Measurements from ENCODE around the gene CYP20A1.
A peak's percentile ranks its signal among the peaks of the same experiment; 100 is the strongest.
"Not testable (repeated sequence)": the region's sequence is repeated elsewhere in the genome, so short reads cannot be mapped to it uniquely, and the experiment has no call there.

Gene CYP20A1

GRCh38 chr2:203327901-203328759 lies 89.3 kb downstream of the CYP20A1 start, which contains the start of gene ABI2:
TSS of gene ABI2 (plus strand) at chr2:203328394. CDS start at chr2:203328515, 121 bp downstream.
- TF ChIP-seq GATA1 (IDR thresholded peaks at IDR 0.05; ENCODE audit: low read depth, low read length), result no peak
- no peak for TF ChIP-seq POLR2A (IDR thresholded peaks at IDR 0.05; ENCODE audit: low read length)
- DNase-seq, result peak; percentile 80 to 86

GRCh38 chr2:203328760-203329540 lies 90.1 kb downstream of the CYP20A1 start:
- peak; percentile 63 to 74 for DNase-seq
- no peak for TF ChIP-seq POLR2A (IDR thresholded peaks at IDR 0.05; ENCODE audit: low read length)
- TF ChIP-seq GATA1 (IDR thresholded peaks at IDR 0.05; ENCODE audit: low read depth, low read length), result no peak

- no peak for TF ChIP-seq POLR2A (IDR thresholded peaks at IDR 0.05; ENCODE audit: low read length)
- peak in 1 of 2 experiments; percentile 30 for DNase-seq
Measured at GRCh38 chr2:203330434-203330833, 91.6 kb downstream of the CYP20A1 start.

- DNase-seq, result no peak
- TF ChIP-seq GATA1 (IDR thresholded peaks at IDR 0.05; ENCODE audit: low read depth, low read length) (no peak), POLR2A (IDR thresholded peaks at IDR 0.05; ENCODE audit: low read length) (no peak)
Measured at GRCh38 chr2:203338322-203338721, 99.5 kb downstream of the CYP20A1 start.

- no peak for DNase-seq
- TF ChIP-seq GATA1 (IDR thresholded peaks at IDR 0.05; ENCODE audit: low read depth, low read length), result no peak
- no peak for TF ChIP-seq POLR2A (IDR thresholded peaks at IDR 0.05; ENCODE audit: low read length)
Measured at GRCh38 chr2:203340791-203341487, 102.1 kb downstream of the CYP20A1 start.

GRCh38 chr2:203341741-203342310 lies 103.0 kb downstream of the CYP20A1 start:
- no peak for TF ChIP-seq GATA1 (IDR thresholded peaks at IDR 0.05; ENCODE audit: low read depth, low read length)
- TF ChIP-seq POLR2A (IDR thresholded peaks at IDR 0.05; ENCODE audit: low read length), result no peak
- DNase-seq, result no peak

- DNase-seq, result not testable (repeated sequence)
Measured at GRCh38 chr2:203342374-203342773, 103.6 kb downstream of the CYP20A1 start.

GRCh38 chr2:203344667-203345066 lies 105.8 kb downstream of the CYP20A1 start:
- no peak for TF ChIP-seq GATA1 (IDR thresholded peaks at IDR 0.05; ENCODE audit: low read depth, low read length)
- TF ChIP-seq POLR2A (IDR thresholded peaks at IDR 0.05; ENCODE audit: low read length), result no peak
- DNase-seq, result peak; percentile 5 to 16

GRCh38 chr2:203346612-203347011 lies 107.8 kb downstream of the CYP20A1 start:
- DNase-seq, result peak; percentile 66 to 72
- TF ChIP-seq POLR2A (IDR thresholded peaks at IDR 0.05; ENCODE audit: low read length) (no peak), GATA1 (IDR thresholded peaks at IDR 0.05; ENCODE audit: low read depth, low read length) (no peak)

GRCh38 chr2:203347375-203347774 lies 108.6 kb downstream of the CYP20A1 start:
- TF ChIP-seq POLR2A (IDR thresholded peaks at IDR 0.05; ENCODE audit: low read length) (peak; percentile 32), GATA1 (IDR thresholded peaks at IDR 0.05; ENCODE audit: low read depth, low read length) (peak; percentile 73)
- DNase-seq, result peak; percentile 93 to 97

- no peak for TF ChIP-seq GATA1 (IDR thresholded peaks at IDR 0.05; ENCODE audit: low read depth, low read length)
- TF ChIP-seq POLR2A (IDR thresholded peaks at IDR 0.05; ENCODE audit: low read length), result no peak
- no peak for DNase-seq
Measured at GRCh38 chr2:203352604-203353255, 113.9 kb downstream of the CYP20A1 start.

GRCh38 chr2:203354966-203355365 lies 116.1 kb downstream of the CYP20A1 start:
- TF ChIP-seq GATA1 (IDR thresholded peaks at IDR 0.05; ENCODE audit: low read depth, low read length) (no peak), POLR2A (IDR thresholded peaks at IDR 0.05; ENCODE audit: low read length) (no peak)
- no peak for DNase-seq

Data from erythroblast (primary cell).